Lung (tissue), 12 donors: ENCODE measurements around the gene DIS3L2. TPM values are rescaled to one million over a fixed set of nuclear protein-coding genes. Genes with fewer than 3 reads are reported as not detected.

Source experiments
- ATAC-seq: fragments of 200-7000 bp; cut with Tn5 transposase; one replicate; pipeline ENCODE4 v1.9.1; 2020; ENCODE audit warnings: moderate number of reproducible peaks; ENCODE audit not compliant: insufficient read depth, low FRiP score
- DNase-seq, 3 donors: peaks; one replicate each; pipeline ENCODE4 v3.0.0-alpha.2; 2013 to 2017
- H3K27ac ChIP-seq, 2 donors: one replicate each; pipeline ENCODE4 v1.5.1; 2013; ENCODE audit warnings: mild to moderate bottlenecking in 2 of 2, moderate library complexity in 2 of 2, control low read depth in 1 of 2, inconsistent platforms in 1 of 2, low read depth in 1 of 2, low read length in 1 of 2
- H3K27me3 ChIP-seq, 3 donors: one replicate each; pipeline ENCODE4 v1.5.1; 2013; ENCODE audit warnings: low read length in 2 of 3; ENCODE audit not compliant: control insufficient read depth in 3 of 3, insufficient read depth in 3 of 3
- H3K36me3 ChIP-seq, 4 donors: one replicate each; pipeline ENCODE4 v1.5.1; 2013; ENCODE audit warnings: low read length in 4 of 4, mild to moderate bottlenecking in 1 of 4, moderate library complexity in 1 of 4; ENCODE audit not compliant: control insufficient read depth in 4 of 4, insufficient read depth in 4 of 4
- H3K4me1 ChIP-seq, 5 donors: one replicate each; pipeline ENCODE4 v1.5.1; 2013; ENCODE audit warnings: low read length in 5 of 5, mild to moderate bottlenecking in 2 of 5, moderate library complexity in 1 of 5; ENCODE audit not compliant: control insufficient read depth in 5 of 5, insufficient read depth in 5 of 5
- H3K4me3 ChIP-seq: one replicate; pipeline ENCODE4 v1.5.1; 2013; ENCODE audit warnings: mild to moderate bottlenecking, control low read depth, moderate library complexity
- H3K9ac ChIP-seq, 2 donors: one replicate each; pipeline ENCODE4 v1.5.1; 2013; ENCODE audit warnings: low read length in 2 of 2, control low read depth in 1 of 2; ENCODE audit not compliant: insufficient read depth in 1 of 2
- H3K9me3 ChIP-seq, 4 donors: one replicate each; pipeline ENCODE4 v1.5.1; 2013; ENCODE audit warnings: low read length in 3 of 4, mild to moderate bottlenecking in 1 of 4, moderate library complexity in 1 of 4; ENCODE audit not compliant: control insufficient read depth in 4 of 4, insufficient read depth in 3 of 4
- CTCF ChIP-seq: IDR thresholded peaks from 2 replicates; pipeline ENCODE4 v1.5.1; 2012; ENCODE audit warnings: mild to moderate bottlenecking; ENCODE audit errors: control extremely low read depth, extremely low read depth
- WGBS, 2 donors: extraction: QIAGEN DNeasy Blood & Tissue Kit; methylation state at CpG; one replicate each; pipeline ENCODE4 v1.1.7; 2013; 5-methylcytosine and 5-hydroxymethylcytosine counted together
- polyA plus RNA-seq, 2 donors: library from polyadenylated mRNA; stranded (reverse); fragments of 200-250 nt; gene quantifications; one replicate each; pipeline ENCODE4 v1.2.1, GENCODE V29; 2013
- total RNA-seq, 2 donors: library from RNA; depleted of rRNA in 1 of 2; stranded (reverse); fragments of >200 nt in 1 of 2; gene quantifications; one replicate each; pipeline ENCODE4 v1.2.1, GENCODE V29; 2014 to 2021
- donor health status: control.
- donor health status: control.
- donor health status: Bipolar disorder and iron deficiency.
- donor health status: healthy.
- donor health status: DM: yes; HTN: yes; CAD: no.

DIS3L2 gene
- total and polyA plus RNA-seq, 4 donors: 12.7 to 41.0 (median 31.1) TPM

GRCh38 chr2:232213176-232213575 lies 251.7 kb downstream of the DIS3L2 start:
- 80 to 90% methylated on average over 2 of the region's 2 CpGs for WGBS, 2 donors
- no peaks in the 10 kb centered on the region for H3K27me3 ChIP-seq
- H3K27ac ChIP-seq: no peak overlapping the region
- peaks cover 3 to 9% (median 6%) of the 10 kb centered on the region in 4 donors for H3K36me3 ChIP-seq
- H3K4me1 ChIP-seq: no peaks in the 10 kb centered on the region
- ATAC-seq: no peak
- H3K4me3 ChIP-seq: no peak overlapping the region
- no peak for DNase-seq
- H3K9me3 ChIP-seq: no peaks in the 10 kb centered on the region
- TF ChIP-seq CTCF: no peak
- no peak overlapping the region for H3K9ac ChIP-seq

GRCh38 chr2:232214053-232214452 lies 252.5 kb downstream of the DIS3L2 start:
- Histone ChIP-seq H3K9ac (no peak overlapping the region), H3K4me1 (peaks cover 0 to 4% (median 0%) of the 10 kb centered on the region in 5 donors), H3K9me3 (no peaks in the 10 kb centered on the region), H3K27me3 (no peaks in the 10 kb centered on the region), H3K27ac (no peak overlapping the region), H3K36me3 (peaks cover 3 to 9% (median 6%) of the 10 kb centered on the region in 4 donors), H3K4me3 (no peak overlapping the region)
- DNase-seq (no peak), ATAC-seq (no peak)
- TF ChIP-seq CTCF: no peak
- 90 to 93% methylated on average over 5 of the region's 5 CpGs for WGBS, 2 donors

GRCh38 chr2:232216028-232216427 lies 254.5 kb downstream of the DIS3L2 start:
- Histone ChIP-seq H3K9me3 (no peaks in the 10 kb centered on the region), H3K4me3 (no peak overlapping the region), H3K9ac (no peak overlapping the region), H3K27me3 (no peaks in the 10 kb centered on the region), H3K27ac (no peak overlapping the region), H3K4me1 (peaks cover 0 to 4% (median 0%) of the 10 kb centered on the region in 5 donors), H3K36me3 (peaks cover 0 to 4% (median 1%) of the 10 kb centered on the region in 4 donors)
- TF ChIP-seq CTCF: no peak
- no peak for DNase-seq
- ATAC-seq: no peak
- WGBS, 2 donors: 85 to 90% methylated on average over 3 of the region's 3 CpGs
